Measurements from ENCODE around the gene ZNF619.

Gene ZNF619

GRCh38 chr3:40468018-40468417 lies 8.9 kb upstream of the ZNF619 start:
- no peak for DNase-seq

GRCh38 chr3:40470701-40471100 lies 6.2 kb upstream of the ZNF619 start:
- DNase-seq, result no peak

DNA sequence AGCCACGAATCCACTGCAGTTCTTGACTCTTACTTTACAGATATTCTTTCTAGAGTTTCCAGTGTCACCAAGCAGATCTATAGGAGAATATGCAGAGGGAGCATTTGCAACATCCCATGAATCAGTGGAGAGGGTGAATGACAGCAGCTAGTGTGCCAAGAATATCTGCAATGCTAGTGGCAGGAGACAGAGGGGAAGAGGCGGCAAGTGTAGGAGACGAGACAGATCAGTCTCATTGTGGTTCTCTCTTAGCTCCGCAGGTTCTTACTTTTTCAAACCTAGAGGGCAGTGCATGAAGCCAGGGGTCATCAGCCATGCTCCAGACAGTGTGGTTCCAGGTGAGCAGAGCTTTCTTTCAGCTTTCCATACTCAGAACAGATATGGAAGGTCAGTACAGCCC lies 744 bp downstream of the ZNF619 start:
- DNase-seq, result no peak

DNA sequence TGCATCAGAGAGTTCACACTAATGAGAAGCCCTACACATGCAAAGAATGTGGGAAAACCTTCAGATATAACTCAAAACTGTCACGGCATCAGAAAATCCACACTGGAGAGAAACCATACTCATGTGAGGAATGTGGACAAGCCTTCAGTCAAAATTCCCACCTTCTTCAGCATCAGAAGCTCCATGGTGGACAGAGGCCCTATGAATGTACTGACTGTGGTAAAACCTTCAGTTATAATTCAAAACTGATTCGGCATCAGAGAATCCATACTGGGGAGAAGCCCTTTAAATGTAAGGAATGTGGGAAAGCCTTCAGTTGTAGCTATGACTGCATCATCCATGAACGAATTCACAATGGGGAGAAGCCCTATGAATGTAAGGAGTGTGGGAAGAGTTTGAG lies 10.2 kb downstream of the ZNF619 start:
- no peak for DNase-seq

DNA sequence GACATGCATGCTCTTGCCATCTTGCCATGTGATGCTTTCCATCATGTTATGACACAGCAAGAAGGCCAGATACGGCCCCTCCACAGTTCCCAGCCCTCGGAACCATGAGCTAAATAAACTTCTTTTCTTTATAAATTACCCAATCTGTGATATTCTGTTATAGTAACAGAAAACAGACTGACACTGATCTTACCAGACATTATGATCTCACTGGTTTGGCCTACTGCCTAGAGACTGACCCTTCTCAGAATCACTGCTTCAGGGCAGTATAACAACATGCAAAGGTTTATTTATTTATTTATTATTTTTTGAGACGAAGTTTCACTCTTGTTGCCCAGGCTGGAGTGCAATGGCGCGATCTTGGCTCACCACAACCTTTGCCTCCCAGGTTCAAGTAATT lies 14.0 kb downstream of the ZNF619 start:
- DNase-seq, result no peak

GRCh38 chr3:40494698-40495097 lies 17.8 kb downstream of the ZNF619 start:
- no peak for DNase-seq

- DNase-seq, result no peak
These were observed 20.4 kb downstream of the ZNF619 start for GRCh38 chr3:40497288-40497687.

DNA sequence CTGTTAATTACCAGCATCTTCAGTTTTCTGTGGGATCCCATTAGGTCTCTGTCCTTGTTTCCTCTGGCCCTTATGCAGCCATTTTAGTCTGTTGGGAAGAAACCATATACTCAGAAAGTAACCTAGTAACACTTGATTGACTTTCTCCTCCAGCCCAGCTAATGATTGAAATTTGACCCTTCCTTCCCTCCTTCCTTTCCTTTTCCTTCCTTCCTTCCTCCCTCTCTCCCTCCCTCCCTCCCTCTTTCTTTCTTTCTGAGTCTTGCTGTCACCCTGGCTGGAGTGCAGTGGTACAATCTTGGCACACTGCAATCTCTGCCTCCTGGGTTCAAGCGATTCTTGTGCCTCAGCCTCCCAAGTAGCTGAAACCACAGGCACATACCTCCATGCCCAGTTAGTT lies 23.0 kb downstream of the ZNF619 start:
- DNase-seq, result no peak

DNA sequence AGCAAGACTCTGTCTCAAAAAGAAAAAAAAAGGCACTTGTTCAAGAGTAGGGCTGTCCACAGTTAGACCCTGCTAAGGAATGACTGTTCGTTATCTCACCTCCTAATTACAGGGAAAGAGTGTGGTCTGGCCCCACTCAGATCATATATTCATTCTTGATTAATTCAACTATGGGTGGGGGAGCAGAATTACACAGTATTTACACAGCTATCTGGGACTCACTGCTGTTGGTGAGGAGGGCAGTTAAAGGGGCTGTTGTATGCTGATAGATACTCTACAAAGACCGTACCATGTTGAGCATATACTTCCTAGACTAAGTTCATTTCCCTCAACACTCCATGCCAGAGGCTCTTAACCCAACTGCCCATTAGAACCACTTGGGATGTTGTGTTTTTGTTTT lies 25.1 kb downstream of the ZNF619 start:
- DNase-seq, result no peak

- DNase-seq, result no peak
These were observed 27.9 kb downstream of the ZNF619 start for GRCh38 chr3:40504636-40505430.

GRCh38 chr3:40505599-40506462 lies 28.9 kb downstream of the ZNF619 start, which contains the start of gene ZNF620:
Gene ZNF620, plus strand, starts transcription at chr3:40506039. Its CDS starts 314 bp downstream, at chr3:40506353.
- DNase-seq, result peak; percentile 63

DNA sequence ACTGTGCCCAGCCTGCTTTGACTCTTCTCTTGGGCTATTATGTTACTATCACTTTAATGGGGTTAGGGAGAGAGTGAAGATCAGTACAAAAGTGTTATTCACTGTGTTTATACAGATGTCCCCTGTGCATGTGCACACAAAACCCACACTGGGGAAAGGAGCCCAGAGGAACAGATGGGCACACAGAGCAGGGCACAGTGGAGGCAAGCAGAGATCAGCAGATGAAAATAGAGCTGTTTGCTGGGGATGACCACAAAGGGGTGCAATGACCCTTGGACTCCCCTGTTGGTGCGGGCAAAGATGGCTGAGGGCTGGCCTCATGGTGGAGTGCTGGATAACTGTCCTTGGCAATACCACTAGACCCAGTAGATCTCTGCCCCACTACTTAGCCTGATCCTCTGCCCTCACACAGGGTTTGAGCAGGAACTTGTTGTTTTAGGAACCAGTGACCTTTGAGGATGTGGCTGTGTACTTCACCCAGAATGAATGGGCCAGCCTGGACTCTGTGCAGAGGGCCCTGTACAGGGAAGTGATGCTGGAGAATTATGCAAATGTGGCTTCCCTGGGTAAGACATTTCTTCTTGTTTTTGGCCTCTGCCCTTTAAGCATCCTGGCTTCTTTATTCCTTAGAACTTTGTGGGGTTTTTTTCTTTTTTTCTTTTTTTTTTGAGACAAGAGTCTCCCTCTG lies 34.3 kb downstream of the ZNF619 start:
- no peak for DNase-seq

DNA sequence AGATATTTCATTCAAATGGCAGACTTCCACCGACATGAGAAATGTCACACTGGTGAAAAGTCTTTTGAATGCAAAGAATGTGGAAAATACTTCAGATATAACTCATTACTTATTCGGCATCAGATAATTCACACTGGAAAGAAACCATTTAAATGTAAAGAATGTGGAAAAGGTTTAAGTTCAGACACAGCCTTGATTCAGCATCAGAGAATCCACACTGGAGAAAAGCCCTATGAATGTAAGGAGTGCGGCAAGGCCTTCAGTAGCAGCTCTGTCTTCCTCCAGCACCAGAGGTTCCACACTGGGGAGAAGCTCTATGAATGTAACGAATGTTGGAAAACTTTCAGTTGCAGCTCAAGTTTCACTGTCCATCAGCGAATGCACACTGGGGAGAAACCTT lies 39.3 kb downstream of the ZNF619 start:
- no peak for DNase-seq

GRCh38 chr3:40518067-40518466 lies 41.1 kb downstream of the ZNF619 start:
- DNase-seq, result no peak

DNA sequence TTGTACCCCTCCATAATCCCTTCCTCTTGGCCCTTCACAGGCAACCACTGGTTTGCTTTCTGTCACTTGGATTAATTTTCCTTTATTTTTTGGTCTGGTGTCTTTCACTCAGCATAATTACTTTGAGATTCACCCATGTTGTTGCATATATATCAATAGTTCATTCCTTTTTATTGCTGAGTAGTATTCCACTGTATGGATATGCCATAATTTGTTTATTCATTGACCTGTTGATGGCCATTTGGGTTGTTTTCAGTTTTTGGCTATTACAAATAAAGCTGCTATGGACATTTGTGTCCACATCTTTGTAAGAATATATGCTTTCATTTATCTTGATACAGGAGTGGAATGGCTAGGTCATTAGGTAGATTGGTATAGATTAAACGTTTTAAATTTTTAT lies 41.9 kb downstream of the ZNF619 start:
- no peak for DNase-seq

- DNase-seq, result no peak
These were observed 44.3 kb downstream of the ZNF619 start for GRCh38 chr3:40521254-40521653.

DNA sequence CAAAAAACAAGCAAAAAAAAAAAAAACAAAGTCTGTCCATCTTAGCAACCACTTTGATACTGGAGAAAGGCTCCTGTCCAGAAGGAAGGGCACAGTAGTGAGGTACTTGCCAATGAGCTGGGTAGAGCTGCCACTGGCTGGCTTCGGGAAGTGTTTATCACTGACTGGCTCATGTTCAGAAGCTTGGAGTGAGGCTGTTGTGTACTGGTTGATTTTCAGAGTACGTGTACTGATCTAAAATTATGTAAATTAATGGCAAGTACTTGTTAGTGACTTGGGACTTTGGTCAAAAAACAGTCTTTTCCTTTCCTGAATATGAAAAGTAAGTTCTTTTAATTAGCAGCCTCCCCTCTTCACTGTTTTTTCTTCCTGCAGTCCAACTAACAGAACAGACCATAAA lies 46.9 kb downstream of the ZNF619 start:
- no peak for DNase-seq

DNA sequence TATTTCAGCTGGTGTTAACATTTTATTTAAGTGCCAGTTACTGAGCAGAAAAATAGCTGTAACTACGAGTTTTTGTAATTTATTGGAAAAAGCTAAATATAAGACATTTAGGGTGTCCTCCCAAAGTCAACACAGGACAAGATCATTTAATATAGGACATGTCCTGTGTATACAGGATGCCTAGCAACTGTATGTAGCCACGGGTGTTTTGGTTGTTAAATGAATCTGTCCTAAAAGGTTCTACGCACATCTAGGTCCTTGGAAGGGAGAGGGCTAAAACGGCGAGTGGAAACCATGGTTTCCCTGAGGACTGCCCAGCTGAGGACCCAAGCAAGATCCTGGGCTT lies 47.3 kb downstream of the ZNF619 start:
- no peak for DNase-seq

DNA sequence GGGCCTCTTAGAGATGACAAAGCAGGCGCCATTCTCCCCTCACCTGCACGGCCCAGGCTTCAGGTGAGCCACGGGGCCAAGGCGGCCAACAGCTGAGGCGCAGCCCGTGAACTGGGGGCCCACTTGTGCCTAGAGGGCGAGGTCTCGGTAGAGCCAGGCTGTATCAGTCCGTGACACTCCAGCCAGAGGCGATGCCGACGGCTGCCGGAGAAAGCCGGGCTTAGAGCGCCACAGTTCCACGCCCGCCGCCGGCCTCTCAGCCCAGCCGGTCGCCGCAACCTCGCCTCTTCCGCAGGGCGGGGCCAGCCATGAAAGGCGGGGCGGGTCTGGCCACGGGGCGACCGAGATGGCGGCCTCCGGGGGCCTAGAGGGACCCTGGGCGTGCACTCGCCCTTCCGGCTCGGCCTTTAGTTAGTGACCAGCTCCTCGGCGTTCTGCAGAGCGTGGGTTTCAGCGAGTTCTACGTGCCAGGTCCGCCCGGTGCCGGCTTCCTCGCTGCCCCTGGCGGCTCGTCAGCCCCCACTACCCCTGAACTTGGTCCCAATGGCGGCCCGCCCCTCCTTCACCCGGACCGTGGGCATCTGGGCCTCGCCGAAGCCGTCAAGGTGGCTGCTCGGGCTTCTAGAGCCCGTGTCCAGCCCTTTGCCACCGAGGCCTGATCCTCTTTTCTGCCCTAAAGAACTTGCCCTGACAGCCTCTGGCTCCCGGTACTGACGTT lies 47.8 kb downstream of the ZNF619 start, which contains the start of gene ZNF621:
TSS of gene ZNF621 (plus strand) at position 393 of the 718 bp plus-strand sequence. CDS start 881 bp downstream, outside the sequence.
- peak; percentile 86 for DNase-seq

- DNase-seq, result no peak
These were observed 51.5 kb downstream of the ZNF619 start for GRCh38 chr3:40528426-40528825.

DNA sequence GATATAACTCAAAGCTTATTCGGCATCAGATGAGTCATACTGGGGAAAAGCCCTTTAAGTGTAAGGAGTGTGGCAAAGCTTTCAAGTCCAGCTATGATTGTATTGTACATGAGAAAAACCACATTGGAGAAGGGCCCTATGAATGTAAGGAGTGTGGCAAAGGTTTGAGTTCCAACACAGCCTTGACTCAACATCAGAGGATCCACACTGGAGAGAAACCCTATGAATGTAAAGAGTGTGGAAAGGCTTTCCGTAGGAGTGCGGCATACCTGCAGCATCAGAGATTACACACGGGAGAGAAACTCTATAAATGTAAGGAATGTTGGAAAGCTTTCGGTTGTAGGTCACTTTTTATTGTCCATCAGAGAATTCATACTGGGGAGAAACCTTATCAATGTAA lies 55.3 kb downstream of the ZNF619 start:
- DNase-seq, result no peak

DNA sequence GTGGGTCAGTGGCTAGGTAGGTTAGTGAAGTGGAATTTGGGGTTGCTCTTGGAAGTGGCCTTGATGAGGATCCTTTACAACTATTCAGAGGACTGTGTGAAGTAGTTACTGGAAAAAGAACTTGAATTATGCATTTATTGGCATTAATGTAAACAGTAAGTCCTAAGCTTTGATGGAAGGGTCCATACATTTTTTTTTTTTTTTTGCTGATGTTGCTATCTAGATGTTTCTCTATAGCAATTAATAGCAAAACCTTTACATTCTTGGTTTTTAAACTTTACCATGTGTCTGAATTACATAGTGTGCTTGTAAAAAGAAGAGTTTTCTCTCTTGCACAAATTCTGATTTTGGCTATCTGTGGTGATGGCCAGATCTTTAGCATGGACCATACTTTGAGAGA lies 57.4 kb downstream of the ZNF619 start:
- no peak for DNase-seq

All from activated T-cell treated with anti-CD3 and anti-CD28 coated beads, Interleukin-2, amount 50 U/mL, for 1 hour (primary cell).